Loucy (cell line): ENCODE data around the gene GUSB.

Experiments
- H2AFZ ChIP-seq: fragments of 200-600 bp; sonication (generic); 2 replicates; pipeline ENCODE4 v1.6.0; 2016; ENCODE audit warnings: antibody characterized with exemption, mild to moderate bottlenecking, low read length, moderate library complexity
- H3F3A ChIP-seq: fragments of 200-600 bp; 2 replicates; pipeline ENCODE4 v1.6.0; 2016; ENCODE audit warnings: antibody characterized with exemption, low read depth, mild to moderate bottlenecking
- H3K27me3 ChIP-seq: fragments of 200-600 bp; sonication (generic); 2 replicates; pipeline ENCODE4 v1.6.1; 2014; ENCODE audit warnings: low read length, mild to moderate bottlenecking; ENCODE audit not compliant: insufficient read depth, poor library complexity, severe bottlenecking
- H3K36me3 ChIP-seq: fragments of 200-600 bp; sonication (generic); 2 replicates; pipeline ENCODE4 v1.6.1; 2016; ENCODE audit warnings: low read length; ENCODE audit not compliant: insufficient read depth
- H3K4me1 ChIP-seq: fragments of 200-600 bp; sonication (generic); 2 replicates; pipeline ENCODE4 v1.5.1; 2014; ENCODE audit warnings: low read length, mild to moderate bottlenecking; ENCODE audit not compliant: insufficient read depth, poor library complexity, severe bottlenecking
- H3K4me2 ChIP-seq: fragments of 200-600 bp; sonication (generic); 2 replicates; pipeline ENCODE4 v1.6.0; 2014; ENCODE audit warnings: antibody characterized with exemption, low read length, low read depth, mild to moderate bottlenecking; ENCODE audit not compliant: poor library complexity, severe bottlenecking
- H3K4me3 ChIP-seq: fragments of 200-600 bp; sonication (generic); 2 replicates; pipeline ENCODE4 v1.5.1; 2014; ENCODE audit warnings: low read length, mild to moderate bottlenecking, mixed read lengths; ENCODE audit not compliant: poor library complexity, severe bottlenecking
- H3K79me2 ChIP-seq: fragments of 200-600 bp; sonication (generic); 2 replicates; pipeline ENCODE4 v1.6.1; 2014; ENCODE audit warnings: low read length; ENCODE audit not compliant: insufficient read depth
- H3K9ac ChIP-seq: fragments of 200-600 bp; sonication (generic); 2 replicates; pipeline ENCODE4 v1.6.0; 2014; ENCODE audit warnings: mild to moderate bottlenecking, low read depth, low read length, moderate library complexity; ENCODE audit not compliant: poor library complexity, severe bottlenecking
- H3K9me2 ChIP-seq: fragments of 200-600 bp; sonication (generic); replicated peaks from 2 replicates; pipeline ENCODE4 v1.6.1; 2016; ENCODE audit warnings: low read depth, low read length, mixed read lengths
- H3K9me3 ChIP-seq: fragments of 200-600 bp; sonication (generic); 2 replicates; pipeline ENCODE4 v1.6.1; 2014; ENCODE audit warnings: mild to moderate bottlenecking, antibody characterized with exemption, low read length, low read depth; ENCODE audit not compliant: insufficient read depth
- H4K20me1 ChIP-seq: fragments of 200-600 bp; sonication (generic); 2 replicates; pipeline ENCODE4 v1.6.0; 2014; ENCODE audit warnings: antibody characterized with exemption, low read length, mild to moderate bottlenecking; ENCODE audit not compliant: insufficient read depth, poor library complexity, severe bottlenecking
- CTCF ChIP-seq: fragments of 200-600 bp; sonication (generic); conservative IDR thresholded peaks from 2 replicates; pipeline ENCODE4 v1.5.1; 2014; ENCODE audit warnings: mild to moderate bottlenecking, antibody characterized with exemption, low read length
- EZH2phosphoT487 ChIP-seq: fragments of 200-600 bp; IDR thresholded peaks from 2 replicates; pipeline ENCODE4 v1.6.1; 2018; ENCODE audit warnings: antibody characterized with exemption, mild to moderate bottlenecking, moderate library complexity, borderline replicate concordance

The GUSB gene

DNA sequence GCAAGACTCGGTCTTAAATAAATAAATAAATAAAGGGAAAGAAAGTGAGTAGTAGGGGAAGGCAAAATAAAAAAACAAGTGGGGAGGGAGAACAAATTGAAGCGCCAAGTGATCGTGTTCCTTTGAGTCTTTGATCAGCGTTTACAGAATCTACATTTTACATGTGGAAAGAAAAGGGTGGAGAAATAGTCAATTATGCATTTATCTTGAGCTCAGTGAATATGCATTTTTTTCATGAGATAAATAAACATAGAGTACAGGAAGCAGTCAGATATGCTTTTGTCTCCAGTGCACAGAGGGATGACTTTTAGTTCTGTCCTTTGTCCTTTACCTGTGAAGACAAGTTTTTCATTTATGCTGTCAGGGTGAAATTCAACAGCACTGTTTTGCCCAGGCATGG, 6.1 kb upstream of the GUSB start:
- Histone ChIP-seq H3K79me2 (no peaks in the 10 kb centered on the region), H3K9ac (no peak overlapping the region), H3K27me3 (no peaks in the 10 kb centered on the region), H3K36me3 (no peaks in the 10 kb centered on the region), H2AFZ (no peak overlapping the region), H3K9me3 (no peaks in the 10 kb centered on the region), H3K4me2 (no peak overlapping the region), H3K4me3 (no peak overlapping the region), H3K9me2 (no peaks in the 10 kb centered on the region), H4K20me1 (no peaks in the 10 kb centered on the region), H3F3A (no peaks in the 10 kb centered on the region), H3K4me1 (no peaks in the 10 kb centered on the region)
- TF ChIP-seq EZH2phosphoT487: no peak
- TF ChIP-seq CTCF: no peak

GRCh38 chr7:65983965-65984658, 2.1 kb upstream of the GUSB start:
- Histone ChIP-seq H3K36me3 (peaks cover 4% of the 10 kb centered on the region; the same call in 1 of the 2 replicates), H3K9me2 (no peaks in the 10 kb centered on the region), H4K20me1 (peaks cover 25% of the 10 kb centered on the region), H3K4me3 (no peak overlapping the region), H3K4me2 (no peak overlapping the region), H3K9me3 (no peaks in the 10 kb centered on the region), H3F3A (no peaks in the 10 kb centered on the region), H2AFZ (no peak overlapping the region), H3K79me2 (peaks cover 29% of the 10 kb centered on the region), H3K27me3 (no peaks in the 10 kb centered on the region), H3K4me1 (no peaks in the 10 kb centered on the region), H3K9ac (no peak overlapping the region)
- TF ChIP-seq CTCF (no peak), EZH2phosphoT487 (no peak)

DNA sequence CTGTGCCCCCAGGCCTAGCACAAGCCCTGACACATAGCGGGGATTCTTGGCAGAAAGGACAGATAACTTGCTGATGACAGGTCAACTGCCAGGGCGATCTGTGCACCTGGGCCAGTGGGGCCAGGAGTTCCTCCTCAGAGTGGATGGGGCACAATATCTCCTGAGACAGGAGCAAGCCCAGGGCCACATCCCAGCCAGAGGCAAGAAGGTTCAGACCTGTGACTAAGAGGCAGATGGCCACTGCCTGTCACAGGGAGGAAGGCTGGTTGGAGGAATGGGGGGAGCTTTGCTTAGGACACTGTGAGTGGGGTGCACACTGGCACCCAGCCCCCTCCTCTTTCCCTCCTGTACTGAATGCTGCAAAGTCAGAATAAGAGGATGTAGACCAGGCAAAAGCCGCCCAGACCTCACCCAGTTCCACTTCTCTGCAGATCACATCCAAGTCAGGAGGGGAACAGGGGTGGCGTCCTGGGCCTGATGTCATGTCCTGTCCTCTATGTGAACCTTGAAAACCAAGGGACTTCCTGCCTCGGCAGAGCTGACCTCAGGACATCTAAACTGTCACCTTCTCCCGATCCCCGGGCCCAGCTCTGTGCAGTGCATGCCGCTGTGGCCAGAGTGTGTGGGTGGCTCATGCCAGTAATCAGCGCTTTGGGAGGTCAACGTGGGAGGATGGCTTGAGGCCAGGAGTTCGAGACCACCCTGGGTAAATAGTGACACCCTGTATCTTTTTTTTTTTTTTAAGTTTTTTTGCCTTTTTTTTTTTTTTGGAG, 1.3 kb downstream of the GUSB start:
- no peaks in the 10 kb centered on the region for H3K4me1 ChIP-seq
- peaks cover 15% of the 10 kb centered on the region; the same call in 1 of the 2 replicates for H3K36me3 ChIP-seq
- H3F3A ChIP-seq: no peaks in the 10 kb centered on the region
- H3K27me3 ChIP-seq: no peaks in the 10 kb centered on the region
- H3K9me2 ChIP-seq: no peaks in the 10 kb centered on the region
- H2AFZ ChIP-seq: no peak overlapping the region
- no peaks in the 10 kb centered on the region for H3K9me3 ChIP-seq
- peak overlapping the region; percentile 86 for H3K9ac ChIP-seq
- peaks cover 33% of the 10 kb centered on the region for H4K20me1 ChIP-seq
- H3K4me2 ChIP-seq: peak overlapping the region; percentile 82
- H3K79me2 ChIP-seq: peaks cover 36% of the 10 kb centered on the region
- H3K4me3 ChIP-seq: peak overlapping the region; percentile 78
- TF ChIP-seq CTCF (no peak), EZH2phosphoT487 (no peak)
